HL-60 (cell line): ENCODE data around the gene NMS.

Experiments
- DNase-seq, 2 experiments: peaks; one replicate each; pipeline ENCODE4 v3.0.0-alpha.2; 2010 to 2020; ENCODE audit warnings: low read depth in 1 of 2, low spot score in 1 of 2
- H3K27ac ChIP-seq: fragments of 250-450 bp; sonication (Bioruptor Pico); replicated peaks from 2 replicates; pipeline ENCODE4 v1.5.1; 2020; ENCODE audit warnings: mild to moderate bottlenecking, moderate library complexity
- H3K27me3 ChIP-seq: fragments of 250-450 bp; sonication (Bioruptor Pico); 2 replicates; pipeline ENCODE4 v1.5.1; 2021; ENCODE audit warnings: mild to moderate bottlenecking, moderate library complexity; ENCODE audit not compliant: insufficient read depth, poor library complexity, severe bottlenecking
- H3K4me3 ChIP-seq: replicated peaks from 2 replicates; pipeline ENCODE4 v1.5.1; 2011; ENCODE audit warnings: mild to moderate bottlenecking, control low read depth, low read length; ENCODE audit not compliant: insufficient read depth
- CTCF ChIP-seq: IDR thresholded peaks from one replicate; pipeline ENCODE4 v1.5.1; 2011; ENCODE audit warnings: low read length, control low read depth, inconsistent platforms; ENCODE audit not compliant: insufficient read depth
- GABPA ChIP-seq: IDR thresholded peaks from 2 replicates; pipeline ENCODE4 v1.6.1; 2012; ENCODE audit warnings: low read depth
- POLR2AphosphoS5 ChIP-seq: IDR thresholded peaks from 2 replicates; pipeline ENCODE4 v1.6.1; 2012; ENCODE audit warnings: low read depth
- REST ChIP-seq: IDR thresholded peaks from 2 replicates; pipeline ENCODE4 v1.6.1; 2012; ENCODE audit warnings: low read depth; ENCODE audit not compliant: insufficient replicate concordance
- SPI1 ChIP-seq: IDR thresholded peaks from 2 replicates; pipeline ENCODE4 v1.6.1; 2012; ENCODE audit warnings: low read depth, mild to moderate bottlenecking, borderline replicate concordance

The NMS gene

GRCh38 chr2:100522430-100522829 lies 52.1 kb downstream of the NMS start:
- no peak for TF ChIP-seq CTCF
- TF ChIP-seq SPI1: no peak
- no peak for TF ChIP-seq POLR2AphosphoS5
- TF ChIP-seq GABPA: no peak
- no peak for TF ChIP-seq REST
- H3K4me3 ChIP-seq: no peak overlapping the region
- H3K27ac ChIP-seq: no peak overlapping the region
- no peaks in the 10 kb centered on the region for H3K27me3 ChIP-seq
- DNase-seq: no peak

- no peak for DNase-seq
- TF ChIP-seq REST (no peak), POLR2AphosphoS5 (no peak), SPI1 (no peak)
- H3K27ac ChIP-seq: no peak overlapping the region
These were observed 54.0 kb downstream of the NMS start for GRCh38 chr2:100524331-100524730.

GRCh38 chr2:100526868-100527267 lies 56.6 kb downstream of the NMS start:
- DNase-seq: no peak
- Histone ChIP-seq H3K27ac (no peak overlapping the region), H3K4me3 (no peak overlapping the region), H3K27me3 (no peaks in the 10 kb centered on the region)
- TF ChIP-seq SPI1 (no peak), REST (no peak), GABPA (no peak), POLR2AphosphoS5 (no peak), CTCF (no peak)

More at GRCh38 chr2:100524331-100524730, 54.0 kb downstream of the NMS start:
- H3K27me3 ChIP-seq: no peaks in the 10 kb centered on the region
- no peak overlapping the region for H3K4me3 ChIP-seq
